NCI-H446 (cell line): ENCODE results near the gene RASGRP2.
"Not testable (repeated sequence)": the region's sequence is repeated elsewhere in the genome, so short reads cannot be mapped to it uniquely, and the experiment has no call there.

Source experiments
- DNase-seq, 2 experiments: peaks; one replicate each; lab custom pipeline; 2025; lab: John Stamatoyannopoulos, UW

Gene RASGRP2

GRCh38 chr11:64718084-64718779 lies 25.7 kb downstream of the RASGRP2 start:
- DNase-seq: peak in 1 of 2 experiments; percentile 48

- no peak for DNase-seq
Measured at GRCh38 chr11:64717268-64717578, 26.7 kb downstream of the RASGRP2 start.

- DNase-seq: no peak
Measured at GRCh38 chr11:64716473-64717267, 27.3 kb downstream of the RASGRP2 start.

GRCh38 chr11:64715756-64716472 lies 28.0 kb downstream of the RASGRP2 start:
- DNase-seq: no peak

GRCh38 chr11:64715110-64715509 lies 28.8 kb downstream of the RASGRP2 start:
- DNase-seq: no peak

- DNase-seq: no peak
Measured at GRCh38 chr11:64714666-64715065, 29.3 kb downstream of the RASGRP2 start.

GRCh38 chr11:64713781-64714363 lies 30.1 kb downstream of the RASGRP2 start:
- DNase-seq: no peak

- no peak for DNase-seq
Measured at GRCh38 chr11:64713016-64713707, 30.8 kb downstream of the RASGRP2 start.

GRCh38 chr11:64712430-64713015 lies 31.4 kb downstream of the RASGRP2 start:
- no peak for DNase-seq

- no peak for DNase-seq
Measured at GRCh38 chr11:64711956-64712362, 32.0 kb downstream of the RASGRP2 start.

- no peak for DNase-seq
Measured at GRCh38 chr11:64711138-64711955, 32.6 kb downstream of the RASGRP2 start.

- no peak for DNase-seq
Measured at GRCh38 chr11:64710418-64711137, 33.4 kb downstream of the RASGRP2 start.

GRCh38 chr11:64705501-64705900 lies 38.4 kb downstream of the RASGRP2 start:
- no peak for DNase-seq

GRCh38 chr11:64703048-64703447 lies 40.9 kb downstream of the RASGRP2 start:
- DNase-seq: no peak

GRCh38 chr11:64701956-64702355 lies 42.0 kb downstream of the RASGRP2 start:
- DNase-seq: not testable (repeated sequence)

- DNase-seq: no peak
Measured at GRCh38 chr11:64698427-64698826, 45.5 kb downstream of the RASGRP2 start.

- no peak for DNase-seq
Measured at GRCh38 chr11:64697663-64698375, 46.1 kb downstream of the RASGRP2 start.

GRCh38 chr11:64696045-64696444 lies 47.9 kb downstream of the RASGRP2 start:
- DNase-seq: no peak

GRCh38 chr11:64695548-64695947 lies 48.4 kb downstream of the RASGRP2 start:
- no peak for DNase-seq
